ENCODE results near the gene CYP2A6.
"Not testable (repeated sequence)": the region's sequence is repeated elsewhere in the genome, so short reads cannot be mapped to it uniquely, and the experiment has no call there.

Gene CYP2A6

DNA sequence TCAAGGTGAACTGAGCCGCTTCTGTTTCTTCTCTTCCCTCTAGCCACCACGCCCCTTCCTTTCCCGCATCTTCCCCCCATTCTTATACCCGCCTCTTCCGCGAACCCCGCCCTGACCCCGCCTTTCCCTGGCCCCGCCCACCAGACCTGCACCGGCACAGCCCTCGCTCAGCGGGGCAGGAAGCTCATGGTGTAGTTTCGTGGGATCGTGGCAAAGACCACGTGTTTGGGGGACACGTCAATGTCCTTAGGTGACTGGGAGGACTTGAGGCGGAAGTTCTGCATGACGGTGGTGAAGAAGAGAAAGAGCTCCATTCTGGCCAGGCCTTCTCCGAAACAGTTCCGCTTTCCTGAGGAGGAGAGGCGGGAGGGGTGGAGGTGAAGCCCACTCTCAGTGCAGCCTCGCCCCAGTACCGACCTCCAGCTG, 25.3 kb upstream of the CYP2A6 start:
- H3K4me3 ChIP-seq (ENCODE audit: low read depth in 1 of 2, low read length in 2 of 2); H3K4me1 ChIP-seq (ENCODE audit: control insufficient read depth in 1 of 2, insufficient read depth in 2 of 2, low read length in 2 of 2); H3K27ac ChIP-seq (ENCODE audit: low read depth, low read length); H3K9me3 ChIP-seq (ENCODE audit: control insufficient read depth in 1 of 2, low read length in 2 of 2); H3K36me3 ChIP-seq (ENCODE audit: control insufficient read depth in 1 of 2, insufficient read depth in 2 of 2, low read length in 2 of 2); H3K9ac ChIP-seq (ENCODE audit: low read depth in 1 of 2, low read length in 2 of 2); H3K27me3 ChIP-seq (ENCODE audit: control insufficient read depth in 1 of 2, insufficient read depth in 2 of 2, low read length in 2 of 2): not testable (repeated sequence)

GRCh38 chr19:40874874-40875273, 24.6 kb upstream of the CYP2A6 start:
- not testable (repeated sequence) for H3K36me3 ChIP-seq (ENCODE audit: control insufficient read depth in 1 of 2, insufficient read depth in 2 of 2, low read length in 2 of 2); H3K9me3 ChIP-seq (ENCODE audit: control insufficient read depth in 1 of 2, low read length in 2 of 2); H3K27ac ChIP-seq (ENCODE audit: low read depth, low read length); H3K4me1 ChIP-seq (ENCODE audit: control insufficient read depth in 1 of 2, insufficient read depth in 2 of 2, low read length in 2 of 2); H3K27me3 ChIP-seq (ENCODE audit: control insufficient read depth in 1 of 2, insufficient read depth in 2 of 2, low read length in 2 of 2); H3K4me3 ChIP-seq (ENCODE audit: low read depth in 1 of 2, low read length in 2 of 2); H3K9ac ChIP-seq (ENCODE audit: low read depth in 1 of 2, low read length in 2 of 2)

- H3K27me3 ChIP-seq (ENCODE audit: control insufficient read depth in 1 of 2, insufficient read depth in 2 of 2, low read length in 2 of 2); H3K9ac ChIP-seq (ENCODE audit: low read depth in 1 of 2, low read length in 2 of 2); H3K9me3 ChIP-seq (ENCODE audit: control insufficient read depth in 1 of 2, low read length in 2 of 2); H3K4me1 ChIP-seq (ENCODE audit: control insufficient read depth in 1 of 2, insufficient read depth in 2 of 2, low read length in 2 of 2); H3K36me3 ChIP-seq (ENCODE audit: control insufficient read depth in 1 of 2, insufficient read depth in 2 of 2, low read length in 2 of 2); H3K4me3 ChIP-seq (ENCODE audit: low read depth in 1 of 2, low read length in 2 of 2); H3K27ac ChIP-seq (ENCODE audit: low read depth, low read length): not testable (repeated sequence)
These were observed 23.6 kb upstream of the CYP2A6 start for GRCh38 chr19:40873873-40874272.

DNA sequence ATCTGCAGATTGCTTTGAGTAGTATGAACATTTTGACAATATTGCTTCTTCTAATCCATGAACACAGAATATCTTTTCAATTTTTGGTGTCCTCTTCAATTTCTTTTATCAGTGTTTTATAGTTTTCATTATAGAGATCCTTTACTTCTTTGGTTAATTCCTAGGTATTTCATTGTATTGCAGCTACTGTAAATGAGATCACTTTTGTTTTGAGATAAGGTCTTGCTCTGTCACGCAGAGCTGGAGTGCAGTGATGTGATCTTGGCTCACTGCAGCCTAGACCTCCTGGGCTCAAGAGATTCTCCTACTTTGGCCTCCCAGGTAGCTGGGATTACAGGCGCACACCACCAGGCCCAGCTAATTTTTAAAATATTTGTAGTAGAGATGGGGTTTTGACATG, 22.0 kb upstream of the CYP2A6 start:
- Histone ChIP-seq H3K4me1 (ENCODE audit: control insufficient read depth in 1 of 2, insufficient read depth in 2 of 2, low read length in 2 of 2) (no peaks in the 10 kb centered on the region), H3K4me3 (ENCODE audit: low read depth in 1 of 2, low read length in 2 of 2) (no peak overlapping the region), H3K27ac (ENCODE audit: low read depth, low read length) (no peak overlapping the region), H3K27me3 (ENCODE audit: control insufficient read depth in 1 of 2, insufficient read depth in 2 of 2, low read length in 2 of 2) (peaks cover 0 to 3% of the 10 kb centered on the region in 2 donors), H3K9ac (ENCODE audit: low read depth in 1 of 2, low read length in 2 of 2) (no peak overlapping the region), H3K36me3 (ENCODE audit: control insufficient read depth in 1 of 2, insufficient read depth in 2 of 2, low read length in 2 of 2) (no peaks in the 10 kb centered on the region), H3K9me3 (ENCODE audit: control insufficient read depth in 1 of 2, low read length in 2 of 2) (no peaks in the 10 kb centered on the region)

GRCh38 chr19:40867701-40868100, 17.5 kb upstream of the CYP2A6 start:
- H3K27me3 ChIP-seq (ENCODE audit: control insufficient read depth in 1 of 2, insufficient read depth in 2 of 2, low read length in 2 of 2) = no peaks in the 10 kb centered on the region
- no peaks in the 10 kb centered on the region for H3K9me3 ChIP-seq (ENCODE audit: control insufficient read depth in 1 of 2, low read length in 2 of 2)
- no peak overlapping the region for H3K9ac ChIP-seq (ENCODE audit: low read depth in 1 of 2, low read length in 2 of 2)
- H3K4me1 ChIP-seq (ENCODE audit: control insufficient read depth in 1 of 2, insufficient read depth in 2 of 2, low read length in 2 of 2) = no peaks in the 10 kb centered on the region
- no peaks in the 10 kb centered on the region for H3K36me3 ChIP-seq (ENCODE audit: control insufficient read depth in 1 of 2, insufficient read depth in 2 of 2, low read length in 2 of 2)
- H3K27ac ChIP-seq (ENCODE audit: low read depth, low read length) = no peak overlapping the region
- H3K4me3 ChIP-seq (ENCODE audit: low read depth in 1 of 2, low read length in 2 of 2) = no peak overlapping the region

- H3K27ac ChIP-seq (ENCODE audit: low read depth, low read length); H3K9me3 ChIP-seq (ENCODE audit: control insufficient read depth in 1 of 2, low read length in 2 of 2); H3K27me3 ChIP-seq (ENCODE audit: control insufficient read depth in 1 of 2, insufficient read depth in 2 of 2, low read length in 2 of 2); H3K4me1 ChIP-seq (ENCODE audit: control insufficient read depth in 1 of 2, insufficient read depth in 2 of 2, low read length in 2 of 2); H3K4me3 ChIP-seq (ENCODE audit: low read depth in 1 of 2, low read length in 2 of 2); H3K9ac ChIP-seq (ENCODE audit: low read depth in 1 of 2, low read length in 2 of 2); H3K36me3 ChIP-seq (ENCODE audit: control insufficient read depth in 1 of 2, insufficient read depth in 2 of 2, low read length in 2 of 2): not testable (repeated sequence)
These were observed 14.7 kb upstream of the CYP2A6 start for GRCh38 chr19:40864739-40865496.

DNA sequence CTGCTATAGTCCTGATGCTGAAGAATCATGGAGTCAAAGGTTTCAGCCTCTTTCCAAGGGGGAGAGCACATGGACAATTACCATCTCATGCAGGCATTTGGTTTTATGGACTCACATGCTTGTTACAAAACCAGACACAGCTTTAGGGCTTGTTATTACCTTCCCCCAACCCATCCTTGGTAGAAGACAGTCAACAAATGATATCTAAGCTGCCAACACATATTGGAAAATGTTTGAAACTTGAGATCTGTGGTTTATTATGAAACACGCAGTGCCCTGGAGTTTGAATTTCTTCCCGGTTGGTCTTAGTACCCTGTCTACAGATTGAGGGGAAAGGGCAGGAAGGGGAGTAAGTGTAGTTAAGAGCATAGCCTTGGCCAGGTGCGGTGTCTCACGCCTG, 12.5 kb upstream of the CYP2A6 start:
- no peaks in the 10 kb centered on the region for H3K4me1 ChIP-seq (ENCODE audit: control insufficient read depth in 1 of 2, insufficient read depth in 2 of 2, low read length in 2 of 2)
- no peaks in the 10 kb centered on the region for H3K9me3 ChIP-seq (ENCODE audit: control insufficient read depth in 1 of 2, low read length in 2 of 2)
- H3K36me3 ChIP-seq (ENCODE audit: control insufficient read depth in 1 of 2, insufficient read depth in 2 of 2, low read length in 2 of 2) = no peaks in the 10 kb centered on the region
- H3K27me3 ChIP-seq (ENCODE audit: control insufficient read depth in 1 of 2, insufficient read depth in 2 of 2, low read length in 2 of 2) = no peaks in the 10 kb centered on the region
- H3K9ac ChIP-seq (ENCODE audit: low read depth in 1 of 2, low read length in 2 of 2) = no peak overlapping the region
- no peak overlapping the region for H3K27ac ChIP-seq (ENCODE audit: low read depth, low read length)
- no peak overlapping the region for H3K4me3 ChIP-seq (ENCODE audit: low read depth in 1 of 2, low read length in 2 of 2)

- Histone ChIP-seq H3K27me3 (ENCODE audit: control insufficient read depth in 1 of 2, insufficient read depth in 2 of 2, low read length in 2 of 2) (no peaks in the 10 kb centered on the region), H3K4me1 (ENCODE audit: control insufficient read depth in 1 of 2, insufficient read depth in 2 of 2, low read length in 2 of 2) (no peaks in the 10 kb centered on the region), H3K9ac (ENCODE audit: low read depth in 1 of 2, low read length in 2 of 2) (no peak overlapping the region), H3K36me3 (ENCODE audit: control insufficient read depth in 1 of 2, insufficient read depth in 2 of 2, low read length in 2 of 2) (no peaks in the 10 kb centered on the region), H3K9me3 (ENCODE audit: control insufficient read depth in 1 of 2, low read length in 2 of 2) (no peaks in the 10 kb centered on the region), H3K4me3 (ENCODE audit: low read depth in 1 of 2, low read length in 2 of 2) (no peak overlapping the region), H3K27ac (ENCODE audit: low read depth, low read length) (no peak overlapping the region)
These were observed 12.1 kb upstream of the CYP2A6 start for GRCh38 chr19:40862333-40862732.

- no peak overlapping the region for H3K4me3 ChIP-seq (ENCODE audit: low read depth in 1 of 2, low read length in 2 of 2)
- H3K9ac ChIP-seq (ENCODE audit: low read depth in 1 of 2, low read length in 2 of 2) = no peak overlapping the region
- H3K36me3 ChIP-seq (ENCODE audit: control insufficient read depth in 1 of 2, insufficient read depth in 2 of 2, low read length in 2 of 2) = no peaks in the 10 kb centered on the region
- H3K27ac ChIP-seq (ENCODE audit: low read depth, low read length) = no peak overlapping the region
- no peaks in the 10 kb centered on the region for H3K27me3 ChIP-seq (ENCODE audit: control insufficient read depth in 1 of 2, insufficient read depth in 2 of 2, low read length in 2 of 2)
- H3K9me3 ChIP-seq (ENCODE audit: control insufficient read depth in 1 of 2, low read length in 2 of 2) = no peaks in the 10 kb centered on the region
- H3K4me1 ChIP-seq (ENCODE audit: control insufficient read depth in 1 of 2, insufficient read depth in 2 of 2, low read length in 2 of 2) = no peaks in the 10 kb centered on the region
These were observed 7.9 kb upstream of the CYP2A6 start for GRCh38 chr19:40858109-40858508.

GRCh38 chr19:40852467-40853152, 2.4 kb upstream of the CYP2A6 start:
- not testable (repeated sequence) for H3K4me1 ChIP-seq (ENCODE audit: control insufficient read depth in 1 of 2, insufficient read depth in 2 of 2, low read length in 2 of 2); H3K9me3 ChIP-seq (ENCODE audit: control insufficient read depth in 1 of 2, low read length in 2 of 2); H3K36me3 ChIP-seq (ENCODE audit: control insufficient read depth in 1 of 2, insufficient read depth in 2 of 2, low read length in 2 of 2); H3K27me3 ChIP-seq (ENCODE audit: control insufficient read depth in 1 of 2, insufficient read depth in 2 of 2, low read length in 2 of 2); H3K27ac ChIP-seq (ENCODE audit: low read depth, low read length); H3K4me3 ChIP-seq (ENCODE audit: low read depth in 1 of 2, low read length in 2 of 2); H3K9ac ChIP-seq (ENCODE audit: low read depth in 1 of 2, low read length in 2 of 2)
